NCI-H2029 (cell line): ENCODE data around the gene EFNA5.

ENCODE experiments used
- DNase-seq: peaks from one replicate; lab custom pipeline; 2025; lab: John Stamatoyannopoulos, UW

The EFNA5 gene

GRCh38 chr5:107545486-107545885 is 125.3 kb downstream of the EFNA5 start:
- no peak for DNase-seq

- no peak for DNase-seq
Observed at GRCh38 chr5:107544967-107545366, 125.8 kb downstream of the EFNA5 start.

- no peak for DNase-seq
Observed at GRCh38 chr5:107544476-107544875, 126.3 kb downstream of the EFNA5 start.

GRCh38 chr5:107543868-107544267 is 126.9 kb downstream of the EFNA5 start:
- no peak for DNase-seq

- DNase-seq, result peak; percentile 45
Observed at GRCh38 chr5:107542831-107543231, 127.9 kb downstream of the EFNA5 start.

- peak; percentile 49 for DNase-seq
Observed at GRCh38 chr5:107542428-107542827, 128.3 kb downstream of the EFNA5 start.

GRCh38 chr5:107541400-107541799 is 129.3 kb downstream of the EFNA5 start:
- DNase-seq, result no peak

GRCh38 chr5:107539726-107540330 is 130.9 kb downstream of the EFNA5 start:
- DNase-seq, result no peak

GRCh38 chr5:107538805-107539445 is 131.8 kb downstream of the EFNA5 start:
- DNase-seq, result no peak

GRCh38 chr5:107538331-107538730 is 132.4 kb downstream of the EFNA5 start:
- DNase-seq, result peak; percentile 49

GRCh38 chr5:107535849-107536248 is 134.9 kb downstream of the EFNA5 start:
- DNase-seq, result no peak

GRCh38 chr5:107533910-107534876 is 136.5 kb downstream of the EFNA5 start:
- peak; percentile 79 for DNase-seq

- DNase-seq, result no peak
Observed at GRCh38 chr5:107532916-107533315, 137.8 kb downstream of the EFNA5 start.

- no peak for DNase-seq
Observed at GRCh38 chr5:107532169-107532878, 138.4 kb downstream of the EFNA5 start.

- DNase-seq, result no peak
Observed at GRCh38 chr5:107531308-107531707, 139.4 kb downstream of the EFNA5 start.

GRCh38 chr5:107529618-107530017 is 141.1 kb downstream of the EFNA5 start:
- no peak for DNase-seq

- DNase-seq, result no peak
Observed at GRCh38 chr5:107526270-107526937, 144.3 kb downstream of the EFNA5 start.

GRCh38 chr5:107524111-107524510 is 146.6 kb downstream of the EFNA5 start:
- no peak for DNase-seq

- DNase-seq, result no peak
Observed at GRCh38 chr5:107523029-107523680, 147.6 kb downstream of the EFNA5 start.

GRCh38 chr5:107522456-107522855 is 148.3 kb downstream of the EFNA5 start:
- DNase-seq, result no peak

GRCh38 chr5:107519900-107520354 is 150.8 kb downstream of the EFNA5 start:
- no peak for DNase-seq
